SU-DHL-6 (cell line): ENCODE results near the gene RMP24.

Experiments
- H2AFZ ChIP-seq: fragments of 200-600 bp; sonication (generic); 2 replicates; pipeline ENCODE4 v1.6.1; 2014; ENCODE audit warnings: low read depth, mild to moderate bottlenecking, moderate library complexity, mixed read lengths, antibody characterized with exemption, low read length; ENCODE audit not compliant: severe bottlenecking
- H3F3A ChIP-seq: fragments of 200-600 bp; shearing (Covaris generic); 2 replicates; pipeline ENCODE4 v1.6.0; 2016; ENCODE audit warnings: antibody characterized with exemption, mild to moderate bottlenecking; ENCODE audit not compliant: insufficient read depth
- H3K27ac ChIP-seq: fragments of 200-600 bp; sonication (generic); 2 replicates; pipeline ENCODE4 v1.5.1; 2016; ENCODE audit warnings: low read depth, mild to moderate bottlenecking, low read length, moderate library complexity, mixed read lengths
- H3K27me3 ChIP-seq: fragments of 200-600 bp; sonication (generic), shearing (Covaris generic); 2 replicates; pipeline ENCODE4 v1.6.0; 2014; ENCODE audit warnings: mild to moderate bottlenecking, low read length
- H3K36me3 ChIP-seq: fragments of 200-600 bp; sonication (generic); 2 replicates; pipeline ENCODE4 v1.6.1; 2014; ENCODE audit warnings: mild to moderate bottlenecking, low read length, mixed read lengths
- H3K4me2 ChIP-seq: fragments of 300-600, 200-600 bp; shearing (Covaris generic), sonication (generic); 2 replicates; pipeline ENCODE4 v1.6.0; 2014; ENCODE audit warnings: low read length, low read depth, mild to moderate bottlenecking; ENCODE audit not compliant: poor library complexity, severe bottlenecking
- H3K4me3 ChIP-seq: fragments of 200-600 bp; sonication (generic); 2 replicates; pipeline ENCODE4 v1.5.1; 2014; ENCODE audit warnings: antibody characterized with exemption, low read length, mild to moderate bottlenecking, mixed read lengths; ENCODE audit not compliant: insufficient read depth, poor library complexity, severe bottlenecking
- H3K79me2 ChIP-seq: fragments of 200-600 bp; sonication (generic); 2 replicates; pipeline ENCODE4 v1.6.1; 2014; ENCODE audit warnings: mild to moderate bottlenecking, low read length, moderate library complexity; ENCODE audit not compliant: insufficient read depth
- H3K9ac ChIP-seq: fragments of 200-600 bp; sonication (generic); 2 replicates; pipeline ENCODE4 v1.7.0; 2014; ENCODE audit warnings: mild to moderate bottlenecking, low read length
- H3K9me2 ChIP-seq: fragments of 200-600 bp; sonication (generic); replicated peaks from 2 replicates; pipeline ENCODE4 v1.6.1; 2014; ENCODE audit warnings: low read length; ENCODE audit not compliant: insufficient read depth
- H3K9me3 ChIP-seq: fragments of 200-600 bp; sonication (generic); 2 replicates; pipeline ENCODE4 v1.6.1; 2014; ENCODE audit warnings: low read length, mixed read lengths; ENCODE audit not compliant: insufficient read depth
- H4K20me1 ChIP-seq: fragments of 200-600 bp; sonication (generic); 2 replicates; pipeline ENCODE4 v1.6.1; 2014; ENCODE audit warnings: low read depth, mild to moderate bottlenecking, antibody characterized with exemption, low read length, moderate library complexity, mixed read lengths
- EZH2phosphoT487 ChIP-seq: fragments of 200-600 bp; sonication (generic), shearing (Covaris generic); conservative IDR thresholded peaks from 2 replicates; pipeline ENCODE4 v1.6.1; 2018; ENCODE audit warnings: mild to moderate bottlenecking, antibody characterized with exemption, low read length, moderate library complexity, mixed read lengths
- TF ChIP-seq, protein P1 (sequence below): fragments of 200-600 bp; sonication (generic); IDR thresholded peaks from one replicate; pipeline ENCODE4 v1.5.1; 2017; ENCODE audit warnings: antibody characterized with exemption, mild to moderate bottlenecking, low read length, moderate library complexity; ENCODE audit not compliant: insufficient read depth, poor library complexity, severe bottlenecking

RMP24 gene

DNA sequence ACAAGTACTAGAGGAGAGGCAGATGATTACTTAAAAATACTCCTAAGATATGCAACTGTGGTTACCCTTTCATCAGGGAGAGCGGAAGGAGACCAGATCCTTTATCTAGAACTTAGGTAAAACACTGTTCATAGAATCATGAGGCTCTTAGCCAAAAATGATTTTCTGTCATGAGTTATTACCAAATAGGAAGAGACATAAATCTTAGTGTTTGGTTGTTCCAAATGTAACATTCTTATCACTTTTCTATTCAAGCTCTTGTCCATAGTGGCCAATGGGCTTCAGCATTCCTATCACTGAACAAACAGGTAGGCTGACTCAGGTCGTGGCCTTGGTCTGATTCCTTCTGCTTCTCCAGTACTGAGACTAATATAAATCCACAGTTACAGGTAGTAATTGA, 56.4 kb downstream of the RMP24 start:
- H2AFZ ChIP-seq = no peak overlapping the region
- no peak overlapping the region for H3K4me2 ChIP-seq
- no peaks in the 10 kb centered on the region for H3K9me3 ChIP-seq
- H3K27me3 ChIP-seq = no peaks in the 10 kb centered on the region
- peaks cover 12% of the 10 kb centered on the region; the same call in 1 of the 2 replicates for H3F3A ChIP-seq
- no peaks in the 10 kb centered on the region for H3K9me2 ChIP-seq
- H3K4me3 ChIP-seq = no peak overlapping the region
- H3K79me2 ChIP-seq = peaks cover 25% of the 10 kb centered on the region
- H3K36me3 ChIP-seq = peaks cover 37% of the 10 kb centered on the region
- no peak overlapping the region for H3K27ac ChIP-seq
- no peak for TF ChIP-seq EZH2phosphoT487
- TF ChIP-seq, protein P1, sequence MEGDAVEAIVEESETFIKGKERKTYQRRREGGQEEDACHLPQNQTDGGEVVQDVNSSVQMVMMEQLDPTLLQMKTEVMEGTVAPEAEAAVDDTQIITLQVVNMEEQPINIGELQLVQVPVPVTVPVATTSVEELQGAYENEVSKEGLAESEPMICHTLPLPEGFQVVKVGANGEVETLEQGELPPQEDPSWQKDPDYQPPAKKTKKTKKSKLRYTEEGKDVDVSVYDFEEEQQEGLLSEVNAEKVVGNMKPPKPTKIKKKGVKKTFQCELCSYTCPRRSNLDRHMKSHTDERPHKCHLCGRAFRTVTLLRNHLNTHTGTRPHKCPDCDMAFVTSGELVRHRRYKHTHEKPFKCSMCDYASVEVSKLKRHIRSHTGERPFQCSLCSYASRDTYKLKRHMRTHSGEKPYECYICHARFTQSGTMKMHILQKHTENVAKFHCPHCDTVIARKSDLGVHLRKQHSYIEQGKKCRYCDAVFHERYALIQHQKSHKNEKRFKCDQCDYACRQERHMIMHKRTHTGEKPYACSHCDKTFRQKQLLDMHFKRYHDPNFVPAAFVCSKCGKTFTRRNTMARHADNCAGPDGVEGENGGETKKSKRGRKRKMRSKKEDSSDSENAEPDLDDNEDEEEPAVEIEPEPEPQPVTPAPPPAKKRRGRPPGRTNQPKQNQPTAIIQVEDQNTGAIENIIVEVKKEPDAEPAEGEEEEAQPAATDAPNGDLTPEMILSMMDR = no peak
- H3K9ac ChIP-seq = no peak overlapping the region
- no peaks in the 10 kb centered on the region for H4K20me1 ChIP-seq
